HG02870 (cell line): ENCODE results near the gene SMAD6.
"Not testable (repeated sequence)": the region's sequence is repeated elsewhere in the genome, so short reads cannot be mapped to it uniquely, and the experiment has no call there.

Source experiments
- ATAC-seq: cut with Tn5 transposase; IDR thresholded peaks from one replicate; pipeline ENCODE4 v1.9.1; 2021; ENCODE audit warnings: mild to moderate bottlenecking, moderate library complexity; ENCODE audit not compliant: unreplicated experiment

The SMAD6 gene

DNA sequence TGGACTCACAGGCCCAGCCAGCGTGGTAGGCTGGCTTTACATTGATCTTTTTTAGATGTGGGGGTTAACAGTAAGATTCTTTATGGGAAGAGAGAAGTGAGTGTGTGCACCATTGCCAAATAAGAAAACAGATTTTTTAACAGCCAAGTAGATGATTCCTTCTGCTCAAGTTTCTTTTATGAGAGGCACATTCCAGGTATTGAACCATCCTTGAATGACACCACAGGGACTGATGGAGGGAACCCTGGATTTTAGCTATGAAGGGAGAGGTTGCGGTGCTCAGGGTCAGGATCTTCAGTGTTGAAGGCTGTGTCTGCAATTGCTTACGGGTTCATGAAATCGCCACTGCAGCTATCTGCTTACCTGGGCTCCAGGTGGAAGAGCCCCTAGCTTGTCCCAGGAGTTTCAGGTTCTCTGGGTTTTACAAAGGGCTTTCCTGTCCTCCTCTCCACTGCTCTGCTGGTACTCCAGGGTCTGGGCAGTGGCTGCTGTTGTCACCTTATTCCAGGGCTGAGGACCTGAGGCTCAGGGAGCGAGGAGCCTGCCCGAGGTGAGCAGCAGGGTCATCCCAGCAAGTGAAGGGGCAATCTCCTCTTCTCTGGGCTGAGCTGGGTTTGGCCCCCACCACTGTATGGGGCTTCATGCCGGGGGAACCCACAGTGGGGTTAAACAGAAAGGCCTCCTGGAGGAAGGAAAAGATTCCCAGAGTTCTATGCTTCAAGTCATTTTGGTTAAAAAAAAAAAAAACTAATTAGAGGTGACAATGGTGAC is 53.4 kb downstream of the SMAD6 start:
- ATAC-seq: no peak

DNA sequence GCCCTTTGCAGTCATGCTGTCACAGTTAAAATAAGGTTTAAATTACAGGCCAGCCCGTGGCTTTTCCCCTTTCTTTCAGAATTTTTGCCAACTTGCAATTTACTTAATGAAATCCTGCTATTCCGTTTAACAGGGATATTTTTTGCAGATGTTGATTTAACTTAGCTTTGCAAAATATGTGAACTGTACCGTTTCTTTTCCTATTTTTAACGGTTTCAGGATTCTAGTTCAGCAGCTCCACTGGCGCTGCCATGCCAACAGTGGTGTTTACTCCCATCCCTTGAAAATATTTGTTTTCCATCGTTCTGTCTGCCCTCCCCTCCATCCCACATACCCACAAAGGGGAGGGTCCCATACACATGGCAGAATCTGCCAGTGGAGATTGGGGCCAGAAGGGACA is 54.3 kb downstream of the SMAD6 start:
- ATAC-seq: no peak

DNA sequence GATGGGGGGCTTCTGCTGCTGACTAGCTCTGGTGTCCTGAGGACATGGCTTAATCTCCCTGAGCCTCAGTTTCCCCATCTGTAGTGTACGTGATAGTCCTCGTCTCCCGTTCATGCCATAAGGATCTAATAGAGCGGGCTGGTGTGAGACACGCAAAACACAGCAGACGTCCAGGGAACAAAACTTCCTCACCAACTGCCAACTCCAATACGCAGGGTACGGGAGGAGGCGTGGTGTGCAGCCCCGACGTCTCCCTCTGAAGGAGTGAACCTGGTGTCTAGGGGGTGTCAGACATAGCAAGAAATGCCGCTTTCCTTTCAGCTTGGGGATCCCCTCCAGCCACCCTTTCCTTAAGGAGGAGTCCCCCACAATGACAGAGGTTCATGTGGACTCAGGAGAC is 55.0 kb downstream of the SMAD6 start:
- ATAC-seq: no peak

DNA sequence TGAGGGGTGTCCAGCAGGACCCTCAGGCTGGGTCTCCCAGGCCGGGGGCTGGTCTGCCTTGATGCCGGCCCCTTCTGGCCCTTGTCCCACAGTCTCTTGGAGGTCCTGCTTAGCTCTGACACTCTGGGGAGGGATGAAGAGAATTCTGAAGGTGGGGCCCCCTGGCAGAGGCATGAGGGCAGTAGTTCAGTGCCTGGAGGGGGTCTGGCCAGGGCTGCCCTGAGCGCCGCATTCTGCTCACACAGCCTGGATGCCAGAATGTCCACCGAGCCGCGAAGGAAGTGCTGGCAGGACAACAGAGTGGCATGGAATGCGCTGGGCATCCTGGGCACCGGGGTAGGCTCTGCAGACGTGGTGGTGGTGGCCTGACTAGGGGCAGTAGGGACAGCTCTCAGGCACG is 55.5 kb downstream of the SMAD6 start:
- no peak for ATAC-seq

DNA sequence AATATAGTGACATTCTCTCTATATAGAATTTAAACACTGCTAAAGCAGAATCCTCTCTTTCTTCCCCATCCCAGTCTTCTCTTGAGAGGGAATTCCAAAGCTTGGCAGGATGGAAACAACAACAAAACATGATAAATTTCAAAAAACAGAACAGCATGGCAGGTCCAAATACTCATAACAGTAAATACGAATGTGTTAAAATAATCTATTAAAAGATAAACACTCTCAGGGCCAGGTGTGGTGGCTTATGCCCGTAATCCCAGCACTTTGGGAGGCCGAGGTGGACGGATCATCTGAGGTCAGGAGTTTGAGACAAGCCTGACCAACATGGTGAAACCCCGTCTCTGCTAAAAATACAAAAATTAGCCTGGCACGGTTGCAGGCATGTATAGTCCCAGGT is 56.2 kb downstream of the SMAD6 start:
- not testable (repeated sequence) for ATAC-seq

DNA sequence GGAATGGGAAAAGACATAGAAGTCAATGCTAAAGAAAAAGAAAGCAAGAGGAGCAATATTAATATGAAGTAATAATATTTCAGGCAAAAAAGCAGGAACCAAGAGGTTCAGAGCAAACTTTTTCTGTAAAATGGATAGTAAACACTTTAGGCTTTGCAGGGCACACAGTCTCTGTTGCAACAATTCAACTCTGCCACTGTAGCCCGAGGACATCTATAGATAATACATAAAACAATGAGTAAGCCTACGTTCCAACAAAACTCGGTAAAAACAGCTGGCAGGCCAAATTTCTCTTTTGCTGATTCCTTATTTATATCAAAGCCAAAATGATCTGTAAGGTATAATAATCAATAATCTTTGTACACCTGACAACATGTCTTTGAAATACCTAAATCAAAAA is 56.8 kb downstream of the SMAD6 start:
- no peak for ATAC-seq

DNA sequence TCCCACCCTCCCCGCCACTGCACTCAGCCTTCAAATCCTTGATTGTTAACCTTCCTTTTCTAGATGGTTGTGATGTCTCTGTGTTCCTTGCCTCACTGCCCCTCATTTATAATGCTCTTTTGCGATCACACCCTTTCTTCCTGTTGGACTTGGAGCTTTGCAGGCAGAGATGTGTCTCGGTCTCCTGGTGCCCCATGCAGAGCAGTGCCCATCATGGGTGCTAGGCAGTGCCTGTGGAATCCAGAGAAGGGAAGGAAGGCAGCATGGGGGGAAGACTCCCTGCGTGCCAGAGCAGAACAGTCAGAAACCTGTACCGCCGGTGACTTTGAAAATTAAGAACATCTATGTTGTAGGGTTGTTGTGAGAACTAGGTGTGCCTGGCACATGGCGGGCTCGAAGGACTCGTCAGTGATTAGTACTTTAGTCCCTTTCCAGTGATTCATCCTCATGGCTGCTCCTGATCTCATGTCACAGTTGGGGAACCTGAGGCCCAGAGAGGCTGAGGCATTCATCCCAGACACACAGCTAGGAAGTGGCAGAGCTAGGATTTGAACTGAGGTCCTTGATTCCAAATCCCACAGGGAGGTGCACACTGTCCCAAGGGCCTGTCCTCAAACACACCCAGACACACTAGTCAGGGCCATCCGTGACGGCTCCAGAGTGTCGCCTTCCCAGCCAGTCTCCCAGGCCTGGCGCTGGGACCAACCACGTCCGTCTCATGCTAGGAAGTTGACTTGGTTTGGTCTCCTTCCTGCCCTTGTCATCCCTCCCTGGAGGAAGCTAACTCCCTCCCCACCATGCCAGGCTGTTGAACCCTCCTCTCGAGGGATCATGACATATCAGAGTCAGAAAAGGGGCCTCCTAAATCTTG is 58.3 kb downstream of the SMAD6 start:
- no peak for ATAC-seq

DNA sequence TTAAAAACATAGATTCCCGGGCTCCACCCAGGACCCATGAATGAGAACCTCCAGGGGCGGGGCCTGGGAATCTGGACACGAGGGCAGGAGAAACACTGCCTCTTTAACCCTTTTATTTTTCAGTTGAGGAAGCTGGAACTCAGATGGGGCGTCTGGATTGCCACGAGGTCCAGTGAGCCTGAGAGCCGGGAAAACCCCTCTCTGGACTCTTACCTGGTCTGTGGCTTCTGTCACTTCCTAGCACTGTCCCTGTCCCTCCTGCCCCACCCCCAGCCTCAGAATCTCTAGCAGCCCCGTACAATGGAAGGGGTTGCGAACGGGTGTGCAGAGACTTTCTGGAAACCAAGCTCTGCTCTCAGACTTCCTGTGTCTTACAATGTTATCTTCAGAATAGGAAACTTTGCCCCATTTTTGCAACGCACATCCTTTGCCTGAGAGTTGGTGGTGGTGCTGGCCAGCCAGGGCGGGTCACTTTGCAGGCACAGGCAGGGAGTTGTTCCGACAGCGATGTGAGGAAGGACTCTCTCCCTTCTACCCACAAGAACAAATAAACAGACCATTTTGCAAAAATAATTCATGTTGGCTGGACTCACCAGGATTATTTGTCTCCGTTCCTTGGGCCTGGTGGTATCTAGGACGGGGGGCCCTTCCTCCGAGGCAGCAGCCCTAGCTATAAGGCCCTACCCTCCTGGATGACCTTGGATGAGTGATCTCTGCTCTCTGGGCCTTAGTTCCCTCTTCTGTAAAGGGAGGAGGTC is 59.1 kb downstream of the SMAD6 start:
- ATAC-seq: no peak

DNA sequence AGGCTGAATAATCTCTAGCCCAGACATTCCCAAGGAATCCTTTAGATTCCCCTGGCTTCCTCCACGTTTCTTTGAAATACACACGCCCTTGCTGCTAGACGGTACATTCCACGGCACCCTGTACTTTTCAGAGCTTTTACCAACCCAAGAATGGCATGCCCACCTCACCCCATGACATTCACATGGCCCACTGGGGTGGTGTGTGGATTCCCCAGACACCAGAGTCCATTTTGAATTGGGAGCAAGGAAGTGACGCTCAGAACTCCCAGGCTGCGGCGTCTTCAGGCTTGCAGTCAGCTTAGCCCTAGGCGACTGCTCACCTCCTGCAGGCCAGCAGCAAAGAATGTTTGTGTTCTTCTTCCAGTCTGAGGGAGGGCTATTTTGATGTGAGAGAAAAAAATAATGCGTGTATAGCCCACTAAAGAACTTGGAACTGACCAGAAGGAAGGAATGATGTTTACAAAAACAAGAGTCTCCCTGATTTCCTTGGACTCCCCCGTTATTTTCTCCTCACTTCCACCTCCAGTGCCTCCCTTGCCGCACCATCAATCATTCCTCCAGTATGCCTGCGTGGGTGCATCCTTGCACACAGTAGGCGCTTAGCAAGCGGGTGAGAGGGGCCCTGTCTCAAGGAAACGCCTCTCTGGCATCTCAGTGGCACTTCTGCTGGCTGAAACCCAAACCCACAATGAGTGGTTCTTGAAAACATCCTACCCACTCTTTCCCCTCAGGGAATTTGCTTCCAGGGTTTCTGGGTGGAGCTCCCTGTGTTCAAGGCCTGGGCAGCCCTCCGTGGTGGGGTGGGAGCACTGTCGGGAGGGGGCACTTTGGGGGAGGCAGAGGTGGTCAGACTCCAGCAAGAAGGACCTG is 59.9 kb downstream of the SMAD6 start:
- ATAC-seq: no peak

DNA sequence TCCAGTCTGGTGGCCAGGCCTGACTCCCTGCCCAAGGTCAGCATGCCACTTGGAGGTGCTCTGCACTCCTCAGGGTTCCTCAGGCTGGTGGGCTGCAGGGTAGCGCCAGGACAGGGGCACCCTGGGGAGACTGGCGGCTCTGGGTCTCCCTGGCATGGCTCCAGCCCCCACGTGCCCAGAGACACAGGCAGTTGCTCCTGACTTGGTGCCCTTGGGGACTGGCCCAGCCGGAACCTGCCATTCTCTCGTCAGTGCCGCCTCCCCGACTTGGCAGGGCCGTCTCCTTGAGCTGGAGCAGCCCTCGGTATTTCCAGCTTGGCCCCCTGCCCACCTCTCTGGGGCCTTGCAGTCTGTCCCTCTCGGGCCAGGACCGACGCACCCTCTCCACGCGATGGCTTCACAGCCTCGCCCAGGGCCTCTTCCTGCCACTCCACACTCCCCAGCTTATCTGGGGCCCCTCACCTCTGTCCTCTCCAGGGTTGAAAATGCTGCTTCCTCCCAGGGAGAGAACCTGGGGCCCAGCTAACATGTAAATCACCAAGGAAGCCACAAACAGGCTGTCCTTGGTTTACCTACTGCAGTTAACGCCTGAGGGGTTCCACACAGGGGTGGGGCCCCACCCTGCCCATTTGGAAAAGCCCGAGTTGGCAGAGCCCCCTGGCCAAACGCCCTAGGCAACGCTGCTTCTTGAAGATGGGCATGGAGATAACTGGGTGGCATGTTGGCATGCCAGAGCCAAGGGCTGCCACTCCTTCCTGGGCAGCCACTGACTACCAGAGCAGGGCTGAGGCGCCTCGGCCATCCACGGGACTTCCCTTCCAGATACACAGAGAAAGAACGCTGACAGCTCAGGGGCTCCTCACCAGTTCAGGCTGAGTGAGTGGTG is 61.4 kb downstream of the SMAD6 start:
- ATAC-seq: no peak

DNA sequence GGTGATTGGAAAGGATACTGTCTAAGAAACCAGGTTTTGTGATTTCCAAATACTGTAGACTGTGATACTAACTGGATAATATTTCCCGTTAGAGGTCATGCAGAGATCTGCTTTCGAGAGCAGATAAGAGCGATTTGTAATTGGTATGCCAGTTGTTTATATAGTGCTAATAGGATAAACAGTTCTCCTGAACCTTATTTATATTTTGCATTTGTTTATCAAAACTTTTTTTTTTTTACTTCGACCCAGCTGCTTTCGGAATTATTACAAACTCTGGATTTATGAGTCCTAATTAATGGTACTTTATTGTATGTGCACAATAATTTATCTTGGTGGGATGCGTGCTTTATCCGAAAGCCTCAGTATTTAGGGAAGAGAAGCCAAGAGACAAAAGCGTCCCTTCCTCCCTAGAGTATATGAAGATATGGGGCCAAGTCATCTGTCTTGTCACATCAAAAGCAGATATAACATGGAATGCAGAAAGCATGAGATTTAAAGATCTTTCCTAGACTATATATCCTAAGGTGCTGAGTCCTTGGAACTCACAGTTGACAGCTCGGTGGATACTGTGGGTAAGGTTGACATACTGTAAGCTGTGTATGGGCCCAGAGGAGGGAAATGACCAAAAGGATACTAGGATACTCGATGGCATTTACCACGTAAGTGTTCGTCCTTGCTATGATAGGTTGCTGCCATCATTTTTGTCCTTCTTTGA is 62.2 kb downstream of the SMAD6 start:
- no peak for ATAC-seq

DNA sequence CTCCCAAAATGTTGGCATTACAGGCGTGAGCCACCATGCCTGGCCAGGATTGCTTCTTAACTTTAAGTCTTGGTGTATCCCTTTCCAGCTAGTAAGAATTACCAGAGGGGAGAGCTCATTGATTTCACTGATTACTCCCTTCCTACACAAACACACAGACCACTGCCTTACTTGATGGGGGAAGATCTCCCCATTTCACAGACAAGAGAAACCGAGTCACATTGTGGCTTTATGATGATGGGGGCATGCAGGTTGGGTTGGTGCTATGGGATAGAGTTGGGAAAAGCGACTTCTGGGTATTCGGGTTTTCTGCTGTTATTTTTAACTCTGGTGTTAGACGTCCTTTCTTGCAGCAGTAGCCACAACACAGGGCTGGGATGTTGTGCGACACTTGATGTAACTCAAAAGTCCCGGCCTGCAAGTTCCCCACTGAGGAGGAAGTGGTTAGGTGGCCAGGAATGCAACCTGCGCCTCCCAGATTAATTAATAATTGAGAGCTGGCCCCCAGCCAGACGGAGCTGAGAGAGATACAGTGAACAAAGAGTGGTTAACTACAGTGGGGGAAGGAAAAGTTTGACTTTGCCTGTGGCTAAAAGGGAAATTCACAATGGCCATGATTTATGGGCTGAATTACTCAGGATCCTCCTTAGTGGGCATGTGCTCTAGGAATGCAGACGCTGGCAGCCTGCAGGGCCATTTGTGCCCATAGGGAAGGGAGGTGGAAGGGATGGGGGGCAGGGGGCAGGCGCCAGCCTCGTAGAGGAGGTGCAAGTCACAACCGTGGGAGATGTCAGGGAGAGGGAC is 63.6 kb downstream of the SMAD6 start:
- ATAC-seq: no peak

DNA sequence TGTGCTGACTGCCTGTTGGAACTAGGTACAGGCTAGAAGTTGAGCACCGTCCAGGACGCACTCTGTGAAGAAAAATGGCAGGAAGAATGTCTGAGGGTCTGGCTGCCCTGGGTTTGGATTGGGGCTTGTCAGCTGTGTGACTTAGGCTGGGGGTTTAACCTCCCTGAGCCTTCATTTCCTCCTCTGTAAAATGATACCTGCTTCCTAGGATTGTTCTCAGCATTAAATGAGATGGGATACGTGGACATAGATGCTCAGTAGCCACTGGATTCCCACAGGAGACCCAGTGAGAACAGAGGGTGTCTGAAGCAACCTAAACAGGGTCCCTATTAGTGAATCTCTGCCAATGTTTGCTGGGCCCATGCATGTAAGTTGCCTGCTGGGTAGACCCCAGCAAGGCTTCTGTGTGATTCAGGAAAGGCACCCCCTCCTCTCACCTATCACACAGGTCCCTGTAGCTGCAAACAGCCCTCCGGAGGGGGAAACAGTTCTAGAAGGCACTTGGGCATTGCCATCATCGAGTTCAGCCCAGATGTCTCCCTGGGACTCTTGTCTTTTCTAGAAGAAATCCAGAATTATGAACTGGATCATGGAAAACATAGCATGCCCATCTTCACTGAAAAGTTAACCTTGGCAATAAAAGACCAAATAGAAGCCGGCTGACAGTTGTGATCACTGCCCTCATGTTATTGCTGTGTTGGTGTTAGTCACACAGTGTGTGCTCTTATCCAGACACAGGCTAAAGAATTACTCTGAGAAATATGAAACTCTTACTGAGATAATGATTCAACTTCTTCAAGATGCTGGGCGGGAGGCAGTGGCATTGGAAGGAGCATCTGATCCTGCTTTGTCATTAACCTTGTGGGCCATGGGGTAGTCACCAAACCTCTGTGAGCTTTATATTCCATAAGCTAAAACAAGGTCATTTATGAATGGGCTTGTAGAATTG is 64.5 kb downstream of the SMAD6 start:
- no peak for ATAC-seq

DNA sequence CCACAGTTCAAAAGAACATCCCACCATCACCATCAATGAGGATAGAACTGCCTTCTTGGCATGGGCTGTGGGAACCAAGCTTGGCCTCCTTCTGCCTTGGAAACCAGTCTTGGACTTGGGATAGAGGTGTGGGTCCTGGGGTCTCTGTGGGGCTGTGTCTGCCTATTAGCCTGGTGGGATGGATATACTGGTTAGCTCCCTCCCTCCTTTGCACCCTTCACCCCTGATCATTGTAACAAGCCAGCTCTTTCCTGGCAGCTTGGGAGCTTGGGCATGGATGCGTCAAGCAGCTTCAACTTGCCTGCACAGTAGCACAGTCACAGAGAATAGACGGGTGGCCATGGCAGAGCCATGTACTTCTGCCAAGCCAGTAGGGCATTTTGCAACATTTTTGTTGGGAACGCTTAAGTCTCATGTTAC is 65.2 kb downstream of the SMAD6 start:
- no peak for ATAC-seq

DNA sequence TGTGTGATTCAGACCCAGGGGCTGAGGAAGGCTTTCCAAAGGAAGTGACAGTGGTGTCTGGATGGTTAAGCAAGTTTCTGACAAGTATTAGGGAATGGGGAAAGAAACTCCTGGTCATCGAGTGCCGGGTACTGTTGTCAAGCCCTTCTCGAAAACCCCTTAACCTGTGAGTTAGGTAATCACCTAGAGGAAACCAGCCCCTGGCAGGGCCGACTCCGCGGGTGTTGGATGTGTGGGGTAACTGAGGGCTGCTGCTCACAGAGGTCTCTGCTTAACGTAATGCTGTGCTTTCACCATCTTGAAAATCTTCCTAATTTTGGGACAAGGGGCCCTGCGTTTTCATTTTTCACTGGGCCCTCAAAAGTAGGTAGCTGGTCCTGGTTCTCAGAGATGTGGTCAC is 67.0 kb downstream of the SMAD6 start:
- no peak for ATAC-seq

DNA sequence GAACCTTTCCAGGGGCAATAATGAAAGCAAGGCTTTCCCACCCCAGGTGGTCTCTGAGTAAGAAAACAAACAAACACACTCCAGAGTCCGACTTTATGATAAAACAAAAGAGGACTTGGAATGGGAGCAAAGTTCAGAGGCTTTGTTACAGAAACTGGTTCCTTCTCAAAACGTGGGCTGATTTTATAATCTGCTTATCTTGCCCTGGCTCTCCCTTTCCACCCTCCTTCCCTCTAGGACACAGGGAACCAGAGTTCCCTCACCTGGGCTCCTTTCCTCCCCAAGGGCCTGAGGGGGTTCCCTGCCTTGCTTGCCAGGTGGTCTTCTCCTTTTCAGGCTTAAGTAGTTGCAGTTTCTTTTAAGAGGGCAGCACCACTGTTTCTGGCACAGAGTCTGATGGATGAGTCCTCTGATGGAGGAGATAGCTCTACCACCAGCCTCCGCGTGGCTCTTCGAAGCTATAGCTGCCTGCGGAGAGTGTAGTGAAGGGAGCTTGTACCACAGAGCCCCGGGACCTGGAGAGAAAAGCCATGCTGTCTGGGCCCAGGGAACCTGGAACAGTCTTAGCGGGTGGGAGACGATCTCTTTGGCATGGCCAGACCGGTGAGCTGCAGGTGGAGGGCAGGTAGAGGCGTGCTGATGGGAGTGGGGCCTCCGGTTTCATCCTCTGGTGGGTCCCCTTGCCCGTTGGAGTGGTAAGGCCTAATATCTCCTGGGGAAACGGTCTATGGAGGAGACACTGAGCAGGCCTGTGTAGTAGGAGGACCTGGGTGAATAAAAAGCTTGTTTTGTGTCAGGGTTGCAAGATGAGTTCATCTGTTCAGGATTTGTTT is 68.7 kb downstream of the SMAD6 start:
- no peak for ATAC-seq
